K562 (cell line): ENCODE measurements around the gene ZNF177.

Experiments used
- ATF3 ChIP-seq, 2 experiments: fragments of 450-650 bp in 1 of 2; sonication (generic) in 1 of 2; formaldehyde crosslinking in 1 of 2; IDR thresholded peaks in 1 of 2; conservative IDR thresholded peaks in 1 of 2; 2 replicates each; pipeline versions ENCODE4 v1.6.1 to v1.8.1; 2016 to 2023; ENCODE audit warnings: mild to moderate bottlenecking in 2 of 2, moderate library complexity in 2 of 2, inconsistent platforms in 1 of 2, missing genetic modification reagents in 1 of 2
- CTCF ChIP-seq, 3 experiments: IDR thresholded peaks in 2 of 3; conservative IDR thresholded peaks in 1 of 3; 2 replicates each; pipeline ENCODE4 v1.5.1; 2011 to 2012; ENCODE audit warnings: low read length in 3 of 3, mild to moderate bottlenecking in 3 of 3, control low read depth in 2 of 3, improper control_type of control experiment in 1 of 3, inconsistent platforms in 1 of 3, low read depth in 1 of 3, mixed read lengths in 1 of 3, moderate library complexity in 1 of 3; ENCODE audit not compliant: insufficient read depth in 2 of 3
- FOXO4 ChIP-seq: fragments of 450-650 bp; formaldehyde crosslinking; IDR thresholded peaks from 2 replicates; pipeline ENCODE4 v1.4.0; 2020; ENCODE audit warnings: mild to moderate bottlenecking, moderate library complexity
- GABPA ChIP-seq: fragments of 200-800 bp; sonication (Bioruptor generic); conservative IDR thresholded peaks from 2 replicates; pipeline ENCODE4 v1.6.1; 2016; ENCODE audit warnings: low read depth, missing genetic modification characterization, missing compliant biosample characterization
- NONO ChIP-seq, 2 experiments: fragments of 200-400 bp in 1 of 2; fragments of 450-650 bp in 1 of 2; formaldehyde crosslinking in 1 of 2; IDR thresholded peaks; 2 replicates each; pipeline ENCODE4 v1.6.1; 2017; ENCODE audit warnings: low read depth in 2 of 2, mild to moderate bottlenecking in 2 of 2, moderate library complexity in 2 of 2, low read length in 1 of 2
- NRF1 ChIP-seq, 2 experiments: fragments of 450-650 bp; IDR thresholded peaks in 1 of 2; conservative IDR thresholded peaks in 1 of 2; 2 replicates each; pipeline ENCODE4 v1.6.1; 2014; ENCODE audit warnings: mild to moderate bottlenecking in 2 of 2
- RFX1 ChIP-seq: fragments of 450-650 bp; IDR thresholded peaks from 2 replicates; pipeline ENCODE4 v1.6.1; 2016; ENCODE audit warnings: mild to moderate bottlenecking, moderate library complexity
- SOX6 ChIP-seq: fragments of 450-650 bp; IDR thresholded peaks from 2 replicates; pipeline ENCODE4 v1.6.1; 2014; ENCODE audit warnings: mild to moderate bottlenecking
- TEAD1 ChIP-seq, 2 experiments: fragments of 450-650 bp in 1 of 2; sonication (generic) in 1 of 2; formaldehyde crosslinking; IDR thresholded peaks; 2 replicates each; pipeline versions ENCODE4 v1.4.0 to v1.8.0; 2020 to 2022; ENCODE audit warnings: mild to moderate bottlenecking in 2 of 2, missing genetic modification reagents in 1 of 2
- UBTF ChIP-seq, 2 experiments: IDR thresholded peaks; 2 replicates each; pipeline ENCODE4 v1.6.1; 2012; ENCODE audit warnings: improper control_type of control experiment in 2 of 2, low read depth in 2 of 2, low read length in 2 of 2, borderline replicate concordance in 1 of 2
- ZNF239 ChIP-seq: fragments of 250-450 bp; sonication (Bioruptor Pico); IDR thresholded peaks from 2 replicates; pipeline ENCODE4 v1.4.0; 2020; ENCODE audit warnings: mild to moderate bottlenecking
- ZNF274 ChIP-seq: IDR thresholded peaks from 2 replicates; pipeline ENCODE4 v1.6.1; 2011; ENCODE audit warnings: low read depth, mild to moderate bottlenecking, low read length, moderate library complexity, borderline replicate concordance
- ZSCAN32 ChIP-seq: fragments of 450-650 bp; formaldehyde crosslinking; IDR thresholded peaks from 2 replicates; pipeline ENCODE4 v1.4.0; 2020; ENCODE audit warnings: mild to moderate bottlenecking, moderate library complexity

GRCh38 chr19:9324584-9324962 lies 38.2 kb upstream of the ZNF177 start:
- TF ChIP-seq CTCF (IDR thresholded peaks at IDR 0.05 in 2 of 3, conservative IDR thresholded peaks at IDR 0.05 in 1 of 3; ENCODE audit: insufficient read depth in 2 of 3, low read depth in 1 of 3, low read length in 3 of 3) (no peak), ZNF274 (no peak), ZNF239 (CRISPR knock-in tag) (no peak), ATF3 (IDR thresholded peaks at IDR 0.05) (no peak), ATF3 (CRISPR knock-in tag; conservative IDR thresholded peaks at IDR 0.05) (no peak), NRF1 (conservative IDR thresholded peaks at IDR 0.05 in 1 of 2, IDR thresholded peaks at IDR 0.05 in 1 of 2) (no peak), SOX6 (no peak), GABPA (tag) (no peak), NONO (IDR thresholded peaks at IDR 0.05; ENCODE audit: low read depth in 2 of 2, low read length in 1 of 2) (no peak), ZSCAN32 (no peak), RFX1 (no peak), FOXO4 (CRISPR knock-in tag) (no peak), UBTF (IDR thresholded peaks at IDR 0.05; ENCODE audit: borderline replicate concordance in 1 of 2, low read depth in 2 of 2, low read length in 2 of 2) (no peak), TEAD1 (CRISPR knock-in tag; IDR thresholded peaks at IDR 0.05) (no peak)
